ENCODE measurements around the gene FGF5.
"Not testable (repeated sequence)": the region's sequence is repeated elsewhere in the genome, so short reads cannot be mapped to it uniquely, and the experiment has no call there.

FGF5 gene, protein sequence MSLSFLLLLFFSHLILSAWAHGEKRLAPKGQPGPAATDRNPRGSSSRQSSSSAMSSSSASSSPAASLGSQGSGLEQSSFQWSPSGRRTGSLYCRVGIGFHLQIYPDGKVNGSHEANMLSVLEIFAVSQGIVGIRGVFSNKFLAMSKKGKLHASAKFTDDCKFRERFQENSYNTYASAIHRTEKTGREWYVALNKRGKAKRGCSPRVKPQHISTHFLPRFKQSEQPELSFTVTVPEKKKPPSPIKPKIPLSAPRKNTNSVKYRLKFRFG

GRCh38 chr4:80266253-80266901 is at the start of gene FGF5:
Gene FGF5 (plus strand): TSS chr4:80266664. CDS start chr4:80266825, 161 bp downstream.
- peak; percentile 93 for DNase-seq (ENCODE audit: low spot score)

GRCh38 chr4:80219301-80220025 is 47.0 kb upstream of the FGF5 start:
- no peak for DNase-seq (ENCODE audit: low spot score)

GRCh38 chr4:80220711-80221110 is 45.8 kb upstream of the FGF5 start:
- DNase-seq (ENCODE audit: low spot score), result no peak

- DNase-seq (ENCODE audit: low spot score), result peak; percentile 32
Measured at GRCh38 chr4:80221161-80221560, 45.3 kb upstream of the FGF5 start.

DNA sequence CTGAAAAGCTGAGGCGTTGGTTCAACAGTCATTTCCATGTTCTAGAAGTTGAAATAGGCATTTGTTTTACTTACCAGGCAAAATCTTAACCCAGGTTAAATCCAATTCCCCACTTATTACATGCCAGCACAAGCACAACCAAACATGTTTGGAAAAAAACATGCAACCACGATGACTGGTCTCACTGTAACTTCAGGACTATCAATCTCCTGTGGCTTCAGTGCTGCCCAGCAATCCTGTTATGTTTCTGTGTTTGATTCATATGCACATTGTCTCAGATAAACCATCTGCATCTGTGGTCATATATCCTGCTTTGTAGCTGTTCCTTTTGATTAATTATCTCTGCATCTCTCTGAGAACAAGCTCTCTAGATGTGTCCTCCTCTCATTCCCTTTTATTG is 40.9 kb upstream of the FGF5 start:
- DNase-seq (ENCODE audit: low spot score), result no peak

DNA sequence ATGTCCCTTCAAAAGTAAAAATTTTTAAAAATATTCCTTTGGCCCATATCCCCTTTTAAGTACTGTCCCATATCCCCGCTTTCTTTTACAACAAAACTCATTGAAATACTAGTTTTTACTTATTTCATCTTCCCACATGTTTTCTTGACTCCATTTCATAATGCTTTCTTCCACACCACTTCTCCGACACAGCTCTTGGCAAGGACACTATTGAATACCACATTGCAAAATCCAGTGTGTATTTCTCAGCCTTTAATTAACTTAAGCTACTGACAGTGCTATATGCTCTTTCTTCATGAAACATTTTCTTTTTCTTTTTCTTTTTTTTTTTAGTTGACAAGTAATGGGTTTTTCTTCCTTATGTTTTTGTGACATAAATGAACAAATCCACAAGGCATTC is 40.4 kb upstream of the FGF5 start:
- DNase-seq (ENCODE audit: low spot score), result peak; percentile 31

GRCh38 chr4:80228460-80228859 is 38.0 kb upstream of the FGF5 start:
- DNase-seq (ENCODE audit: low spot score), result no peak

GRCh38 chr4:80229128-80229527 is 37.3 kb upstream of the FGF5 start:
- no peak for DNase-seq (ENCODE audit: low spot score)

GRCh38 chr4:80229590-80229989 is 36.9 kb upstream of the FGF5 start:
- no peak for DNase-seq (ENCODE audit: low spot score)

GRCh38 chr4:80231180-80231579 is 35.3 kb upstream of the FGF5 start:
- DNase-seq (ENCODE audit: low spot score), result no peak

DNA sequence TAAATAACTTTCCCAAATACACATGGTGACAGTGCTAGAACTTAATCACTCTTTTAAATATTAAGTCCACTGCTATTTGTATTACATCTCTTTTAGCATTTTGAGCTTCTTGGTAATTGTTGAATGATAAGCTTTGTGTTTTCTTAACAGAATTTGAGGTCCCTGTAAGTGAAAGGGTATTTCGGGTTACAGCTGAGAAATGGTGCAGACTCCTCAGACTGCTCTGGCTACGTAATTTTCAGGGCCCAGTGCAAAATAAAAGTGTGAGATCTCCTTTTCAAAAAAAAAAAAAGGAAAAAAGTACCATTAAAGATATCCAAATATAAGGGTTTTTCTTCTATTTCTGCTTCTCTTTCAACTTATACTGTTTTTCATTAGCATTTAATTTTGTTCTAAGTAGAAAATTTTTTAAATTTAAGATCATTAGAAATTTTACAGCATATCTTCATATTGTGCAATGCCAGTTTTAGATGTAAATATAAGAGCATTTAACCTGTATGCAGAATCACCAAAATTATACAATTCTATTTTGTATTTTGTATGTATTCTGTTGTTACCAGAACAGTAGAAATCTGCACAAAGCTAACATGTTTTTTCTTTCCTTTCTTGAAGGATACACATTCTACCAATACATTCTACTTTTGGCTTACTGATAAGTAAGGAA is 33.6 kb upstream of the FGF5 start:
- no peak for DNase-seq (ENCODE audit: low spot score)

- no peak for DNase-seq (ENCODE audit: low spot score)
Measured at GRCh38 chr4:80233390-80233789, 33.1 kb upstream of the FGF5 start.

GRCh38 chr4:80235451-80235850 is 31.0 kb upstream of the FGF5 start:
- no peak for DNase-seq (ENCODE audit: low spot score)

DNA sequence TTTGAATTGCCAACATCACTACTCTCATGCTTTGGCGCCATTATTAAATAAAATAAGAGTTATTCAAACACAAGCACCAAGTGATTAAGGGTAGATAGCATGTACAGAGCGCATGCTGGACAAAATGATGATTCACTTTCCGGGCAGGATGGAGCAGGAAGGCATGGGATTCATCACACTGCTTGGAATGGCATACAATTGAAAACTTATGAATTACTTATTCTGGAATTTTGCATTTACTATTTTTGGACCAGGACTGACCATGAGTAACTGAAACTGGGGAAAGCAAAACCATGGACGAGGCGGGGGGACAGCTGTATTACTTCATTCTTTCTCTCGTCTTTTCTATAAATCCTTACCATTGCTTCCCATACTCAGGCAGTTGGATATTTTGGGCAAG is 28.5 kb upstream of the FGF5 start:
- DNase-seq (ENCODE audit: low spot score), result peak; percentile 74

- DNase-seq (ENCODE audit: low spot score), result peak; percentile 40
Measured at GRCh38 chr4:80239480-80240150, 26.8 kb upstream of the FGF5 start.

- DNase-seq (ENCODE audit: low spot score), result peak; percentile 26
Measured at GRCh38 chr4:80240976-80241375, 25.5 kb upstream of the FGF5 start.

DNA sequence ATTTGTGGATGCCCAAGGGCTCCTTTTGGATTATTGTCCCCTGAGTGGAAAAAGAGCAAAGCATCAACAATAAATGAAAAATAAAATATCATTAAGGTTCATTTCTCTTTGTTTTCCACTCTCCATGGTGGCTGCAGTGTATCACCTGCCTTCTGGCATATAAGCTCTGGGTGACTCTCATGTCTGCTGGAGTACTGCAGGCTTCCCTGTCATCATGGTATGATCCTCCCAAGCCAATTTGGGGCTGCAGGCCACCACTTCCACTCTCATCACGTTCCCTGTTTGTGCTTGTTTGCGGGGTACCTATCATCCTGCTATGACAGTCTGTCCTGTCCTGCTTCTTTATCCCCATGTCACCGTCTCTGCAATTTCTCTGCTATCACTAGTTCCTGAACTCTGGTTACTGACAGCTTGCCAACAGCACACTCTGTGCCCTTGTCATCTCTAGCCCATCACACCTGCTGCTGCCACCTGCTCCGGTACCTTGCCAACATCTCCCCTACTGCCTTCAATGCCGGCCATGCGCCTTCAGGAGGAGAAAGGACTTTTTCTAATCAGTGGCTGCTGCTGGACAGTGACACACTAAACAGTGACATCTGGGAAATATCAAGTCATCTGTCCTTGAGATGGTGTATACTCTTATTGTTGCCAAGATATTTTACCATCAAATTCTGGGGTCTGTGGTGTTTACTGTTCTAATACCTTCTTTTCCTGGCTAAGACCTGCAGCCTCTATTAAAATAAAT is 23.0 kb upstream of the FGF5 start:
- no peak for DNase-seq (ENCODE audit: low spot score)

- DNase-seq (ENCODE audit: low spot score), result not testable (repeated sequence)
Measured at GRCh38 chr4:80247484-80247883, 19.0 kb upstream of the FGF5 start.

GRCh38 chr4:80249144-80249543 is 17.3 kb upstream of the FGF5 start:
- no peak for DNase-seq (ENCODE audit: low spot score)

GRCh38 chr4:80252427-80252826 is 14.0 kb upstream of the FGF5 start:
- DNase-seq (ENCODE audit: low spot score), result no peak

DNA sequence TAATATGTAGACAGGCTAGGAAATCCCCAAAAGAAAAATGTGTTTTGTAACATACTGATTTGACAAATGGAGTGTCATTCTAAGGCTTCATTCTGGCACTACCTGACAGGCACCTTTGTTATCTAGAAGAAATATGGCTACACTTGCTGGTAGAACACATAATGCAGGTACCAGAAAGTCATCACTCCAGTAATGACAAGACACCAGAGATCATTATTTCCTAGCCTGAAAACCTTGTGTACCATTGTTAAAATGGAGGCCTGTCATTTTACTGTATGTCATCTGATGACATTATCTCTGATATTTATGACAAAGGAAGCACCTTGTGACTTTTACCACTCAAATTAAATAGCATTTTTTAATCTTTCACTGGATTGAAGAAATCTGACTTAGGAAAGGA is 13.5 kb upstream of the FGF5 start:
- no peak for DNase-seq (ENCODE audit: low spot score)
